Hair follicular keratinocyte (primary cell): ENCODE results near the gene HJURP. TPM values are rescaled to one million over a fixed set of nuclear protein-coding genes. Genes with fewer than 3 reads are reported as not detected.

Experiments used
- total RNA-seq: library from RNA; depleted of rRNA; stranded (reverse); fragments of >200 nt; gene quantifications from 2 replicates; pipeline ENCODE4 v1.2.3, GENCODE V29; 2015

Gene HJURP, protein sequence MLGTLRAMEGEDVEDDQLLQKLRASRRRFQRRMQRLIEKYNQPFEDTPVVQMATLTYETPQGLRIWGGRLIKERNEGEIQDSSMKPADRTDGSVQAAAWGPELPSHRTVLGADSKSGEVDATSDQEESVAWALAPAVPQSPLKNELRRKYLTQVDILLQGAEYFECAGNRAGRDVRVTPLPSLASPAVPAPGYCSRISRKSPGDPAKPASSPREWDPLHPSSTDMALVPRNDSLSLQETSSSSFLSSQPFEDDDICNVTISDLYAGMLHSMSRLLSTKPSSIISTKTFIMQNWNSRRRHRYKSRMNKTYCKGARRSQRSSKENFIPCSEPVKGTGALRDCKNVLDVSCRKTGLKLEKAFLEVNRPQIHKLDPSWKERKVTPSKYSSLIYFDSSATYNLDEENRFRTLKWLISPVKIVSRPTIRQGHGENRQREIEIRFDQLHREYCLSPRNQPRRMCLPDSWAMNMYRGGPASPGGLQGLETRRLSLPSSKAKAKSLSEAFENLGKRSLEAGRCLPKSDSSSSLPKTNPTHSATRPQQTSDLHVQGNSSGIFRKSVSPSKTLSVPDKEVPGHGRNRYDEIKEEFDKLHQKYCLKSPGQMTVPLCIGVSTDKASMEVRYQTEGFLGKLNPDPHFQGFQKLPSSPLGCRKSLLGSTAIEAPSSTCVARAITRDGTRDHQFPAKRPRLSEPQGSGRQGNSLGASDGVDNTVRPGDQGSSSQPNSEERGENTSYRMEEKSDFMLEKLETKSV
- 10.9 and 34.3 TPM in 2 replicates for total RNA-seq

DNA sequence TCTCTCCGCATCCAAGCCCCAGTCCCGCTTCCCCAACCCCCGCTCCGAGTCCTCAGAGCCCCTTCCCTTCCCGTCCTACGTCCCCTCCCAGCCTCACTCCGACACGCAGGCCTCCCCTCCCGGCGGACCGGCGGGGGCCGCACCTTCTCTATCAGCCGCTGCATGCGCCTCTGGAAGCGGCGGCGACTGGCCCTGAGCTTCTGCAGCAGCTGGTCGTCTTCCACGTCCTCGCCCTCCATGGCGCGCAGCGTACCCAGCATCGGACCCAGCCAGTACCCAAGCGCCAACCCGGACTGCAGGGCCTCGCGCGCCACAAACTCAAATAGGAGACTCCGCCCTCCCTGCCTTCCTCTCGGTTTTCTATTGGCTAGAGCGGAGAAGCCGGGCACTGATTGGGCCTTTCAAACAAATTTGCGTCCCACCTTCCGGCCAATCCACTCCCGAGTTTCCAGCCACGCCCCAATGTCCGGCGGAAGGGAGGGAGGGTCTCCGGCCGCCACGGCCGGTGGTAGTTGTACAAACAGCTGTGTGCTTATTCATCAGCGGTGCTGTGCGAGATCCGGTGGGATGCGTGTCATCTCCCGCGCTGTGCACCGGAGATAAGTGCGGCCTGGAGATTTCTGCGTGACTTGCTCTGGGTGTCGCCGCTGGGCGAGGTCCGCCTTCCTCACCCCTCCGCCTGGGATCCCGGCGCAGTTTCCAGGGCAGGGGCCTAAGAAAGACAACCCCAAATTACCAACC is at the start of gene HJURP:
HJURP (minus strand) TSS at position 295 of the 741 bp plus-strand sequence; CDS start at position 260, 35 bp downstream.

GRCh38 chr2:233867993-233868532 is 13.7 kb upstream of the HJURP start, which contains the start of gene MSL3B:
MSL3B (minus strand) TSS chr2:233868386.

Other genes starting within 250 kb of the HJURP start
- gene UGT1A8, start 236.9 kb downstream of the HJURP start, total RNA-seq: not detected in 2 replicates
- not detected in 2 replicates for gene UGT1A10, start 218.1 kb downstream of the HJURP start, total RNA-seq
- not detected in 2 replicates for gene UGT1A9, start 182.6 kb downstream of the HJURP start, total RNA-seq
- gene UGT1A7, start 172.6 kb downstream of the HJURP start, total RNA-seq: 0.16 and 0.27 TPM in 2 replicates
- gene UGT1A6, start 161.6 kb downstream of the HJURP start, total RNA-seq: 0.38 and 0.78 TPM in 2 replicates
- gene UGT1A5, start 141.6 kb downstream of the HJURP start, total RNA-seq: not detected in 2 replicates
- not detected in 2 replicates for gene UGT1A4, start 135.8 kb downstream of the HJURP start, total RNA-seq
- gene UGT1A3, start 125.5 kb downstream of the HJURP start, total RNA-seq: not detected in 2 replicates
- gene UGT1A1, start 94.3 kb downstream of the HJURP start, total RNA-seq: not detected in 2 replicates
- gene MROH2A, start 76.2 kb downstream of the HJURP start, total RNA-seq: 0.38 TPM in 1 of 2 replicates, not detected in the other
- gene TRPM8, start 62.8 kb upstream of the HJURP start, total RNA-seq: not detected in 2 replicates
- not detected in 2 replicates for gene SPP2, start 196.2 kb upstream of the HJURP start, total RNA-seq